Brain microvascular endothelial cell (primary cell): ENCODE data around the gene BPIFA2.
"Not testable (repeated sequence)": the region's sequence is repeated elsewhere in the genome, so short reads cannot be mapped to it uniquely, and the experiment has no call there.

Experiments used
- DNase-seq: peaks from one replicate; pipeline ENCODE4 v3.0.0-alpha.2; 2020
- H3K27ac ChIP-seq: fragments of 250-450 bp; sonication (Bioruptor Pico); 2 replicates; pipeline ENCODE4 v1.5.1; 2020; ENCODE audit warnings: mild to moderate bottlenecking, moderate library complexity
- H3K27me3 ChIP-seq: fragments of 250-450 bp; sonication (Bioruptor Pico); replicated peaks from 2 replicates; pipeline ENCODE4 v1.5.1; 2020; ENCODE audit warnings: mild to moderate bottlenecking
- H3K36me3 ChIP-seq: fragments of 250-450 bp; sonication (Bioruptor Pico); replicated peaks from 2 replicates; pipeline ENCODE4 v1.5.1; 2020; ENCODE audit warnings: mild to moderate bottlenecking
- H3K4me3 ChIP-seq: 2 replicates; pipeline ENCODE4 v1.5.1; 2011; ENCODE audit warnings: low read depth, mild to moderate bottlenecking, control low read depth, low read length, moderate library complexity
- in situ Hi-C: cut with HindIII; loops from 2 replicates; pipeline ENCODE4 v1.10.0; 2017; ENCODE audit warnings: low sequenced_read_pairs, low pct_ligation_motif_present
- TF ChIP-seq, protein P1 (sequence below): IDR thresholded peaks from 2 replicates; pipeline ENCODE4 v1.5.1; 2011; ENCODE audit warnings: low read depth, mild to moderate bottlenecking, moderate library complexity, low read length, control low read depth, inconsistent platforms; ENCODE audit errors: missing control alignments

Gene BPIFA2

GRCh38 chr20:33167859-33168258 lies at the start of gene BPIFA2:
Gene BPIFA2 (plus strand): TSS chr20:33168159. CDS start chr20:33169146, 987 bp downstream.
- Histone ChIP-seq H3K36me3 (no peaks in the 10 kb centered on the region), H3K27ac (no peak within 1 kb of the TSS), H3K4me3 (no peak within 1 kb of the TSS), H3K27me3 (no peaks in the 10 kb centered on the region)
- no peak for DNase-seq
- TF ChIP-seq, protein P1, sequence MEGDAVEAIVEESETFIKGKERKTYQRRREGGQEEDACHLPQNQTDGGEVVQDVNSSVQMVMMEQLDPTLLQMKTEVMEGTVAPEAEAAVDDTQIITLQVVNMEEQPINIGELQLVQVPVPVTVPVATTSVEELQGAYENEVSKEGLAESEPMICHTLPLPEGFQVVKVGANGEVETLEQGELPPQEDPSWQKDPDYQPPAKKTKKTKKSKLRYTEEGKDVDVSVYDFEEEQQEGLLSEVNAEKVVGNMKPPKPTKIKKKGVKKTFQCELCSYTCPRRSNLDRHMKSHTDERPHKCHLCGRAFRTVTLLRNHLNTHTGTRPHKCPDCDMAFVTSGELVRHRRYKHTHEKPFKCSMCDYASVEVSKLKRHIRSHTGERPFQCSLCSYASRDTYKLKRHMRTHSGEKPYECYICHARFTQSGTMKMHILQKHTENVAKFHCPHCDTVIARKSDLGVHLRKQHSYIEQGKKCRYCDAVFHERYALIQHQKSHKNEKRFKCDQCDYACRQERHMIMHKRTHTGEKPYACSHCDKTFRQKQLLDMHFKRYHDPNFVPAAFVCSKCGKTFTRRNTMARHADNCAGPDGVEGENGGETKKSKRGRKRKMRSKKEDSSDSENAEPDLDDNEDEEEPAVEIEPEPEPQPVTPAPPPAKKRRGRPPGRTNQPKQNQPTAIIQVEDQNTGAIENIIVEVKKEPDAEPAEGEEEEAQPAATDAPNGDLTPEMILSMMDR: no peak
- in situ Hi-C loops: no loop called here

- H3K4me3 ChIP-seq: no peak overlapping the region
- H3K36me3 ChIP-seq: no peaks in the 10 kb centered on the region
- DNase-seq: no peak
- in situ Hi-C loops: no loop called here
- TF ChIP-seq, protein P1: no peak
- H3K27ac ChIP-seq: no peak overlapping the region
- H3K27me3 ChIP-seq: no peaks in the 10 kb centered on the region
Measured at GRCh38 chr20:33119725-33120720, 47.9 kb upstream of the BPIFA2 start.

- no peak for DNase-seq
- Histone ChIP-seq H3K27ac (no peak overlapping the region), H3K4me3 (no peak overlapping the region), H3K36me3 (no peaks in the 10 kb centered on the region), H3K27me3 (no peaks in the 10 kb centered on the region)
- TF ChIP-seq, protein P1: no peak
- in situ Hi-C loops: no loop called here
Measured at GRCh38 chr20:33120934-33121333, 47.0 kb upstream of the BPIFA2 start.

- H3K27ac ChIP-seq, in situ Hi-C loops, H3K4me3 ChIP-seq, H3K36me3 ChIP-seq, DNase-seq, H3K27me3 ChIP-seq: not testable (repeated sequence)
Measured at GRCh38 chr20:33122297-33122696, 45.7 kb upstream of the BPIFA2 start.

GRCh38 chr20:33124261-33124660 lies 43.7 kb upstream of the BPIFA2 start:
- Histone ChIP-seq H3K4me3 (no peak overlapping the region), H3K27ac (no peak overlapping the region), H3K27me3 (no peaks in the 10 kb centered on the region), H3K36me3 (no peaks in the 10 kb centered on the region)
- no peak for DNase-seq
- in situ Hi-C loops: no loop called here
- TF ChIP-seq, protein P1: no peak

- in situ Hi-C loops: no loop called here
- Histone ChIP-seq H3K36me3 (no peaks in the 10 kb centered on the region), H3K4me3 (no peak overlapping the region), H3K27me3 (no peaks in the 10 kb centered on the region), H3K27ac (no peak overlapping the region)
- TF ChIP-seq, protein P1: no peak
- DNase-seq: no peak
Measured at GRCh38 chr20:33124994-33125393, 43.0 kb upstream of the BPIFA2 start.
